HEK293T (cell line): Measurements from ENCODE around the gene IFITM1.

Experiments
- CTCF ChIA-PET: fragments of 350-600 bp; formaldehyde crosslinking; extraction: SDS; loops from one replicate; lab custom pipeline; 2021; ENCODE audit warnings: antibody characterized with exemption, inconsistent platforms; lab: Yijun Ruan, JAX
- POLR2A ChIA-PET: fragments of 350-600 bp; formaldehyde crosslinking; extraction: SDS; loops from one replicate; lab custom pipeline; 2020; ENCODE audit warnings: antibody characterized with exemption, inconsistent platforms; lab: Yijun Ruan, JAX
- DNase-seq: peaks from one replicate; pipeline ENCODE4 v3.0.0; 2012; ENCODE audit warnings: mixed read lengths; ENCODE audit errors: extremely low spot score
- ARNT ChIP-seq: fragments of 450-650 bp; IDR thresholded peaks from 2 replicates; pipeline ENCODE4 v1.6.1; 2017; ENCODE audit warnings: mild to moderate bottlenecking
- BHLHE40 ChIP-seq: fragments of 450-650 bp; IDR thresholded peaks from 2 replicates; pipeline ENCODE4 v1.6.1; 2016; ENCODE audit warnings: mild to moderate bottlenecking, moderate library complexity, borderline replicate concordance
- CTBP1 ChIP-seq: fragments of 450-650 bp; IDR thresholded peaks from 2 replicates; pipeline ENCODE4 v1.6.1; 2016; ENCODE audit warnings: borderline replicate concordance
- ELF4 ChIP-seq: fragments of 450-650 bp; IDR thresholded peaks from 2 replicates; pipeline ENCODE4 v1.6.1; 2017; ENCODE audit warnings: antibody characterized with exemption
- FOXA1 ChIP-seq: fragments of 450-650 bp; IDR thresholded peaks from 2 replicates; pipeline ENCODE4 v1.6.1; 2016; ENCODE audit warnings: mild to moderate bottlenecking
- FOXK2 ChIP-seq: fragments of 450-650 bp; IDR thresholded peaks from 2 replicates; pipeline ENCODE4 v1.6.1; 2016; ENCODE audit warnings: mild to moderate bottlenecking
- FOXM1 ChIP-seq: fragments of 450-650 bp; IDR thresholded peaks from 2 replicates; pipeline ENCODE4 v1.6.1; 2017; ENCODE audit warnings: mild to moderate bottlenecking, borderline replicate concordance
- HDGF ChIP-seq: fragments of 450-650 bp; IDR thresholded peaks from 2 replicates; pipeline ENCODE4 v1.6.1; 2017; ENCODE audit warnings: antibody characterized with exemption, borderline replicate concordance
- L3MBTL2 ChIP-seq: fragments of 450-650 bp; conservative IDR thresholded peaks from 2 replicates; pipeline ENCODE4 v1.6.1; 2016; ENCODE audit warnings: mild to moderate bottlenecking
- LEF1 ChIP-seq: fragments of 450-650 bp; IDR thresholded peaks from 2 replicates; pipeline ENCODE4 v1.6.1; 2017; ENCODE audit warnings: mild to moderate bottlenecking, borderline replicate concordance
- NFRKB ChIP-seq: fragments of 450-650 bp; IDR thresholded peaks from 2 replicates; pipeline ENCODE4 v1.6.1; 2016; ENCODE audit warnings: mild to moderate bottlenecking, moderate library complexity
- PKNOX1 ChIP-seq: fragments of 450-650 bp; IDR thresholded peaks from 2 replicates; pipeline ENCODE4 v1.6.1; 2016
- SP1 ChIP-seq: fragments of 450-650 bp; IDR thresholded peaks from 2 replicates; pipeline ENCODE4 v1.6.1; 2017
- SUZ12 ChIP-seq: fragments of 450-650 bp; IDR thresholded peaks from 2 replicates; pipeline ENCODE4 v1.6.1; 2016; ENCODE audit warnings: mild to moderate bottlenecking
- TARDBP ChIP-seq: fragments of 450-650 bp; IDR thresholded peaks from 2 replicates; pipeline ENCODE4 v1.6.1; 2016
- ZNF384 ChIP-seq: fragments of 450-650 bp; IDR thresholded peaks from 2 replicates; pipeline ENCODE4 v1.6.1; 2016

The IFITM1 gene

GRCh38 chr11:334264-334994 is 20.6 kb downstream of the IFITM1 start:
- TF ChIP-seq FOXM1 (no peak), FOXK2 (no peak), BHLHE40 (no peak), ARNT (no peak), L3MBTL2 (no peak), TARDBP (no peak), HDGF (no peak)
- ChIA-PET POLR2A (interaction anchor here (0.8 kb wide), 1 partner anchor 21 kb away, joined by 3 read pairs; no protein-coding TSS in a partner anchor), CTCF (no interaction called here)
- DNase-seq: no peak

- POLR2A ChIA-PET: interaction anchor here (0.8 kb wide), 1 partner anchor 76 kb away, joined by 4 read pairs; no protein-coding TSS in a partner anchor
Measured at GRCh38 chr11:335779-336658, 22.2 kb downstream of the IFITM1 start.

GRCh38 chr11:336659-337198 is 22.9 kb downstream of the IFITM1 start:
- POLR2A ChIA-PET: no interaction called here
- TF ChIP-seq TARDBP (no peak), FOXA1 (no peak)
- CTCF ChIA-PET: no interaction called here
- DNase-seq: no peak

More at GRCh38 chr11:335779-336658, 22.2 kb downstream of the IFITM1 start:
- no peak for DNase-seq
- CTCF ChIA-PET: no interaction called here
- TF ChIP-seq L3MBTL2 (no peak), HDGF (no peak)

GRCh38 chr11:337711-338110 is 23.9 kb downstream of the IFITM1 start:
- no peak for DNase-seq
- CTCF ChIA-PET: no interaction called here
- no peak for TF ChIP-seq LEF1
- no peak for TF ChIP-seq ELF4
- TF ChIP-seq TARDBP: no peak
- TF ChIP-seq HDGF: no peak
- no peak for TF ChIP-seq ARNT
- no peak for TF ChIP-seq BHLHE40
- TF ChIP-seq FOXA1: no peak
- TF ChIP-seq SP1: no peak
- no peak for TF ChIP-seq L3MBTL2
- TF ChIP-seq PKNOX1: no peak
- no peak for TF ChIP-seq NFRKB
- no peak for TF ChIP-seq FOXK2
- no peak for TF ChIP-seq CTBP1
- no peak for TF ChIP-seq FOXM1
- TF ChIP-seq ZNF384: no peak
- TF ChIP-seq SUZ12: no peak
- POLR2A ChIA-PET: no interaction called here

- TF ChIP-seq FOXK2 (no peak), BHLHE40 (no peak), NFRKB (no peak), HDGF (no peak), FOXM1 (no peak), TARDBP (no peak), L3MBTL2 (no peak), LEF1 (no peak), SUZ12 (no peak), ARNT (no peak), SP1 (no peak), ZNF384 (no peak), PKNOX1 (no peak), FOXA1 (no peak)
- ChIA-PET POLR2A (interaction anchor here (1.0 to 1.4 kb wide), 2 partner anchors 9 to 109 kb away, joined by 3 read pairs; no protein-coding TSS in a partner anchor), CTCF (interaction anchor here (0.8 to 1.4 kb wide), 3 partner anchors 15 to 89 kb away, joined by 3 to 4 read pairs (median 4); no protein-coding TSS in a partner anchor)
- no peak for DNase-seq
Measured at GRCh38 chr11:339963-340362, 26.1 kb downstream of the IFITM1 start.

- TF ChIP-seq FOXM1 (no peak), ELF4 (no peak)
- CTCF ChIA-PET: interaction anchor here (0.8 to 1.4 kb wide), 3 partner anchors 14 to 90 kb away, joined by 3 to 4 read pairs (median 4); no protein-coding TSS in a partner anchor
- POLR2A ChIA-PET: interaction anchor here (1.4 kb wide), 1 partner anchor 108 kb away, joined by 3 read pairs; no protein-coding TSS in a partner anchor
- DNase-seq: no peak
Measured at GRCh38 chr11:340539-341512, 27.0 kb downstream of the IFITM1 start.
